GM18505 (cell line): ENCODE measurements around the gene PTPRH.

Source experiments
- ATAC-seq: cut with Tn5 transposase; IDR thresholded peaks from one replicate; pipeline ENCODE4 v1.9.1; 2021; ENCODE audit not compliant: unreplicated experiment
- POLR2A ChIP-seq: IDR thresholded peaks from 4 replicates; pipeline ENCODE4 v1.6.1; 2011; ENCODE audit warnings: borderline replicate concordance; ENCODE audit not compliant: insufficient read depth, insufficient read length; ENCODE audit errors: extremely low read depth

PTPRH gene

GRCh38 chr19:55248704-55249103 is 39.4 kb upstream of the PTPRH start:
- no peak for TF ChIP-seq POLR2A

DNA sequence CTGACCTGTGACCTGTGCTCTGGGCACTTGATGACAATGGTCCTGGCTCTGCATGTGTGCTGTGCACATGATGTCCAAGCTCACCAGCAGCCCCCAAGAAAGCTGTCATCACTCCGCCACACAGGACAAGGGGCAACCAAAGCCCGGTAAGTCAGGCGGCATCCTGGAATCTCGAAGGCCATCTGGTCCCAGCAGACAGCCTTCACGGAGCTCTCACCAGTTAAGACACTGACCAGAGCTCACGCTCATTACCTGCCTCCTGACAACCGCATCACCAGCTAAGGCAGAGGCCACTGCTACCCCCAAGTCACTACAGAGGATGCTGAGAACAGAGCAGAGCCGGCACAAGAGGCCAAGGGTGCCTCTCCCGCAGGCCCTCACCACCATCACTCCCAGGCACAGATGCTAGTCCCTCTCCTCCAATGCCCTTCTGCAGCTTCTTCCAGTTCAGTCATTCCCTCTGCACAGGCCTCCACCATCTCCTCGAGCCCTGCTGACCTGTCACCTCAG is 38.9 kb upstream of the PTPRH start:
- no peak for ATAC-seq
- no peak for TF ChIP-seq POLR2A

More at GRCh38 chr19:55248704-55249103, 39.4 kb upstream of the PTPRH start:
- no peak for ATAC-seq

DNA sequence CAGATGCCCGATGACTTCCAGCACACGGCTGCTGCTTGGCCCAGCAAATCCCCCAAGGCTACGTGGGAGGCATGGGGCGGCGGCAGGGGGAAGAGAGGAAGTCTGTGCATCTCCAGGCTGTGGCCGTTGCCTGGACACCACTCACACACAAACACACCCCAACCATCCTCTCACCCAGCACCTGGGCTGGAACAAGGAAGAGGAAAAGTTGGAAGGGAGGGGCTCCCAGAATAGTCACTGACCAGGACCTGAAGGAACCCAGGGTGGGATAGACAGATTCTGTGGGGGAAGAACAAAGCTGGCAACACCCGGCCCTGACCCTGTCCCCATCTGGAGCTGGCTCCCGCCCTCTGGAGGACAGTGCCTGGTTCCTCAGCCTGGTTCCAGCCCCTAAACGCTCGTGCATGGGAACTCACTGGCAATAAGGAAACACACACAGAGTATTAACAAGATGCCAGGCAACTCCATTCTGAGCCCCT is 38.4 kb upstream of the PTPRH start:
- no peak for ATAC-seq

DNA sequence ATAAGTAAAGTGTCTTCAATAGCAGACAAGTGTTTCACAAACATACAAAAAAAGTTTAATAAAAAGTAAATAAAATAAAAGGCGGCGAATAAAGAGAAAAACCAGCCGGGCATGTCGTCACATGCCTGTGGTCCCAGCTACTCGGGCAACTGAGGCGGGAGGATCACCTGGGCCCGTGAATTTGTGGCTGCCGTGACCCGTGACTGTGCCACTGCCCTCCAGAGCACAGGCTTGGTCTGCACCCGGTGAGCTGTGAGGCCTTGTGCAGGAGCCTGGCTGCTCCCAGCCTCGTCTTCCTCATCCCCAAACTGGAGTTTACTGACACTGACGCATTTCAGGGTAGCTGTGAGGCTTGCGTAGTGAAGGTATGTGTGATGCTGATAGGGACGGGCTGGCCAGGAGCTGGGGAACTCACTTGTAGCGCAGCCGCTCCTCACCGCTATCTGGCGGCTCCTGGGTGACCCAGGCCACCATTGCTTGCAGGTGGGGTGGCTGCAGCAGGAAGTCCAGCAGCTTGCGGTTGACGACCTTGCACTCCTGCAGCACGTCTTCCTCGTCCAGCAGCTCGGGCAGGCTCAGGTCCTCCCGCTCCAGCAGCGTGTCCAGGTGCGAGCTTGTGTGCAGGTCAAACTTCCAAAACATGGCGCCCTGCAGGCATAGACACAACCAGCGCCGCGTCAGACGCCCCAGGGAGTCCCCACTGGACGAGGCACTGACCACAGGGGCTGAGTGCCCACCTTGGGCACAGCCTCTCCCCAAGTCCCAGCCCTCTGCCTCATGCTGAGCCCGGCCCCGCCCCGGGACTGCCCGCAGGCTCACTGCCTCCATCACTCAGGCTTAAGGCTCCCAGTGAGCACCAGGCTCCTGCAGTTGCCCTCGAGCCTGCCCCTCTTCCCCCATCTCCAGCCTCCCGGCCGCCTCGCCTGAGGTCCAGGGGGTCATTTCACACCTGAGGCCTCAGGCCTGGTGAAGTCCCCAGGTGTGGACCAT is 37.5 kb upstream of the PTPRH start:
- no peak for ATAC-seq
- TF ChIP-seq POLR2A, result no peak

More for the DNA sequence above, 38.4 kb upstream of the PTPRH start:
- TF ChIP-seq POLR2A, result no peak

- TF ChIP-seq POLR2A, result no peak
- ATAC-seq, result no peak
Observed at GRCh38 chr19:55245236-55245904, 36.1 kb upstream of the PTPRH start.

- no peak for ATAC-seq
- no peak for TF ChIP-seq POLR2A
Observed at GRCh38 chr19:55244004-55244680, 34.8 kb upstream of the PTPRH start.

GRCh38 chr19:55242517-55242916 is 33.2 kb upstream of the PTPRH start:
- no peak for ATAC-seq
- no peak for TF ChIP-seq POLR2A

GRCh38 chr19:55241935-55242464 is 32.7 kb upstream of the PTPRH start:
- ATAC-seq, result no peak
- no peak for TF ChIP-seq POLR2A

GRCh38 chr19:55241143-55241934 is 32.0 kb upstream of the PTPRH start:
- no peak for TF ChIP-seq POLR2A
- no peak for ATAC-seq

- no peak for ATAC-seq
- TF ChIP-seq POLR2A, result no peak
Observed at GRCh38 chr19:55240713-55241020, 31.4 kb upstream of the PTPRH start.

- no peak for TF ChIP-seq POLR2A
- no peak for ATAC-seq
Observed at GRCh38 chr19:55239004-55239403, 29.7 kb upstream of the PTPRH start.

- ATAC-seq, result no peak
Observed at GRCh38 chr19:55238030-55238429, 28.7 kb upstream of the PTPRH start.

More at GRCh38 chr19:55238030-55238429, 28.7 kb upstream of the PTPRH start:
- TF ChIP-seq POLR2A, result no peak
